ENCODE measurements around the gene TNFRSF12A. TPM values are rescaled to one million over a fixed set of nuclear protein-coding genes. Genes with fewer than 3 reads are reported as not detected.

TNFRSF12A gene
- total and polyA plus RNA-seq, 2 of the 8 experiments (the other 6 are each of a cell fraction or from before 2014, with no cell fraction given) = 81.0 to 82.5 TPM

DNA sequence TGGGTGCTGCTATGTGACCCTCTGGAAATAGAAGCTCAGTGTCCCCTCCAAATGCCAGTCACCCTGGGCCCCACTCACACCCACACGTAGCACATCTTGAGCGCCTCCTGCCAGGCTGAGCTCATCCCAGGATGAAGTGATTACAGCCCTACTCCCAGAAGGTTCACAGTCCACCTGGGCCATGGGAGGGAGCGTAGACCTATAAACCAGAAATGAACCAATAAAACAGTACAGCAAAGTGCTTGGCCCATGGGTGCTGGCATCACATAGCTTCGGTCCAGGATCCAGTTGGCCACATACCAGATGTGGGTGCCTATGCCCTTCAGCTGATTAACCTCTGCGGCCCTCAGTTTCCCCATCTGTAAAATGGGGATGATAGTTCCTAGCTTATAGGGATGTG lies 18.7 kb downstream of the TNFRSF12A start:
- Histone ChIP-seq H3K18ac (ENCODE audit: extremely low read depth, low read length) (peak overlapping the region; percentile 17), H3K4me3 (ENCODE audit: extremely low read depth in 1 of 4, insufficient read depth in 2 of 4, low read depth in 3 of 4, low read length in 4 of 4) (no peak overlapping the region), H2BK5ac (ENCODE audit: low read depth, low read length) (0 out of 2 replicates have a peak overlapping the region, but pooled peaks have one; percentile 0), H3K27ac (ENCODE audit: low read depth, low read length) (no peak overlapping the region), H4K8ac (ENCODE audit: extremely low read depth, insufficient read depth, low read length) (peak overlapping the region; percentile 28; the same call in 1 of the 2 replicates), H3K23me2 (ENCODE audit: low read depth, low read length) (peaks cover 3% of the 10 kb centered on the region; the same call in 1 of the 2 replicates), H3K4me2 (ENCODE audit: insufficient read depth in 1 of 2, low read depth in 2 of 2, low read length in 2 of 2) (0 out of 4 replicates have a peak overlapping the region, but pooled peaks have one; percentile 18 to 25), H3K9ac (replicated peaks in 1 of 4; ENCODE audit: extremely low read depth in 1 of 4, low read depth in 3 of 4, low read length in 3 of 4) (no peak overlapping the region), H2BK20ac (ENCODE audit: low read length) (no peak overlapping the region), H2BK120ac (replicated peaks; ENCODE audit: low read depth, low read length) (no peak overlapping the region), H2AFZ (ENCODE audit: low read length) (no peak overlapping the region), H3K79me2 (ENCODE audit: control insufficient read depth in 1 of 2, insufficient read depth in 2 of 2, low read length in 2 of 2) (no peaks in the 10 kb centered on the region), H4K20me1 (replicated peaks in 1 of 2; ENCODE audit: control insufficient read depth in 1 of 2, insufficient read depth in 2 of 2, low read length in 2 of 2) (peaks cover 2 to 10% of the 10 kb centered on the region in 2 experiments), H2AK5ac (ENCODE audit: low read depth, low read length) (peak overlapping the region; percentile 24; the same call in 1 of the 2 replicates), H3K4ac (replicated peaks; ENCODE audit: insufficient read length, low read depth, low read length) (no peak overlapping the region), H3K9me3 (ENCODE audit: insufficient read depth in 2 of 2, low read depth in 1 of 2, low read length in 1 of 2) (no peaks in the 10 kb centered on the region), H2BK12ac (ENCODE audit: low read depth, low read length) (peak overlapping the region; percentile 32), H3K27me3 (replicated peaks in 1 of 4; ENCODE audit: control insufficient read depth in 3 of 4, extremely low read depth in 1 of 4, insufficient read depth in 3 of 4, low read length in 3 of 4) (peaks cover 0 to 11% (median 3%) of the 10 kb centered on the region in 4 experiments; a peak in 1 of 7 replicates), H3K14ac (ENCODE audit: insufficient read length) (no peak overlapping the region), H3K56ac (replicated peaks; ENCODE audit: insufficient read length, low read depth, low read length) (no peak overlapping the region), H3K79me1 (ENCODE audit: low read depth, low read length) (0 out of 2 replicates have a peak, but pooled peaks cover 2% of the 10 kb centered on the region), H2BK15ac (ENCODE audit: low read length) (peak overlapping the region; percentile 74; the same call in 1 of the 2 replicates), H4K5ac (ENCODE audit: insufficient read length, low read depth, low read length) (no peak overlapping the region), H3K36me3 (ENCODE audit: control insufficient read depth in 2 of 4, insufficient read depth in 4 of 4, low read length in 3 of 4) (no peaks in the 10 kb centered on the region), H3K4me1 (replicated peaks in 1 of 4; ENCODE audit: control insufficient read depth in 3 of 4, insufficient read depth in 4 of 4, low read length in 3 of 4) (peaks cover 3 to 19% (median 12%) of the 10 kb centered on the region in 4 experiments), H4K91ac (replicated peaks; ENCODE audit: insufficient read length, low read length) (peak overlapping the region; percentile 1), H3K23ac (ENCODE audit: insufficient read length) (no peak overlapping the region)
- DNase-seq (ENCODE audit: low read depth in 1 of 2, low spot score in 2 of 2) (no peak), FAIRE-seq (no peak)
- ChIA-PET CTCF (ENCODE audit: partially characterized antibody) (interaction anchor here (0.5 to 23.8 kb wide), 13 partner anchors 6 to 113 kb away, joined by 3 to 639 read pairs (median 6); partner anchors contain the start of genes CLDN9 and ZSCAN10), POLR2A (ENCODE audit: partially characterized antibody) (interaction anchor here (0.6 to 34.8 kb wide), 17 partner anchors 8 to 1471 kb away, joined by 3 to 1808 read pairs (median 5); partner anchors contain the start of genes CLDN6, CLDN9, HCFC1R1 and THOC6)
- 89% methylated on average over 5 of the region's 5 CpGs; no CpG with 5 or more reads in 1 of the 2 experiments for WGBS, 2 experiments (ENCODE audit: extremely low coverage in 1 of 2, insufficient coverage in 1 of 2, insufficient read length in 1 of 2, insufficient replicate concordance in 2 of 2, low coverage in 1 of 2, low lambda C conversion rate in 2 of 2, missing lambda C conversion rate in 1 of 2)
- TF ChIP-seq EP300 (IDR thresholded peaks at IDR 0.05; ENCODE audit: borderline replicate concordance in 1 of 2, low read depth in 2 of 2, low read length in 2 of 2) = no peak
- no peak for TF ChIP-seq NRF1 (IDR thresholded peaks at IDR 0.05; ENCODE audit: low read depth, low read length)
- peak; percentile 61; the same call in 1 of the 2 replicates for TF ChIP-seq KDM1A (IDR thresholded peaks at IDR 0.05; ENCODE audit: borderline replicate concordance, low read length)
- TF ChIP-seq ZNF274 (IDR thresholded peaks at IDR 0.05; ENCODE audit: borderline replicate concordance, extremely low read depth, low read length) = no peak
